HT1080 (cell line): ENCODE measurements around the gene SNCG. TPM values are rescaled to one million over a fixed set of nuclear protein-coding genes. Genes with fewer than 3 reads are reported as not detected.
"Not testable (repeated sequence)": the region's sequence is repeated elsewhere in the genome, so short reads cannot be mapped to it uniquely, and the experiment has no call there.

Experiments used
- DNase-seq: peaks from one replicate; pipeline ENCODE4 v3.0.0-alpha.2; 2015; ENCODE audit warnings: low read depth
- polyA plus RNA-seq, 2 experiments: library from polyadenylated mRNA; depleted of rRNA; stranded (reverse); fragments of >200 nt; gene quantifications; 2 replicates each; pipeline ENCODE4 v1.2.3, GENCODE V29; 2015
- total RNA-seq: library from RNA; depleted of rRNA; stranded (reverse); fragments of >200 nt; shearing (Covaris generic); gene quantifications from 2 replicates; pipeline ENCODE4 v1.2.3, GENCODE V29; 2014; rRNA removed

Gene SNCG
- 3.9 and 7.2 TPM in 2 replicates for total RNA-seq
- polyA plus RNA-seq (2015; cell fraction: cytosol; rRNA removed): 11.6 and 12.8 TPM in 2 replicates
- 6.5 and 10.7 TPM in 2 replicates for polyA plus RNA-seq (2015; cell fraction: nucleus; rRNA removed)

- no peak for DNase-seq
Measured at GRCh38 chr10:86958116-86958900, at the start of gene SNCG. SNCG (plus strand) TSS chr10:86958599; CDS start chr10:86958698, 99 bp downstream.

- DNase-seq: no peak
Measured at GRCh38 chr10:86914734-86915133, 43.7 kb upstream of the SNCG start.

GRCh38 chr10:86918022-86918471 is 40.4 kb upstream of the SNCG start:
- peak; percentile 34 for DNase-seq

- DNase-seq: no peak
Measured at GRCh38 chr10:86922553-86922961, 35.8 kb upstream of the SNCG start.

GRCh38 chr10:86929468-86930380 is 28.7 kb upstream of the SNCG start:
- no peak for DNase-seq

GRCh38 chr10:86931872-86932271 is 26.5 kb upstream of the SNCG start:
- no peak for DNase-seq

GRCh38 chr10:86932674-86933073 is 25.7 kb upstream of the SNCG start:
- DNase-seq: no peak

- not testable (repeated sequence) for DNase-seq
Measured at GRCh38 chr10:86934162-86934711, 24.2 kb upstream of the SNCG start.

GRCh38 chr10:86936661-86937501 is 21.5 kb upstream of the SNCG start:
- peak; percentile 63 for DNase-seq

- DNase-seq: no peak
Measured at GRCh38 chr10:86937502-86938154, 20.8 kb upstream of the SNCG start.

GRCh38 chr10:86938260-86938659 is 20.1 kb upstream of the SNCG start:
- DNase-seq: no peak

- DNase-seq: not testable (repeated sequence)
Measured at GRCh38 chr10:86940076-86940475, 18.3 kb upstream of the SNCG start.

- DNase-seq: no peak
Measured at GRCh38 chr10:86940677-86941076, 17.7 kb upstream of the SNCG start.

GRCh38 chr10:86941426-86941825 is 17.0 kb upstream of the SNCG start:
- DNase-seq: no peak

GRCh38 chr10:86941991-86942421 is 16.4 kb upstream of the SNCG start:
- no peak for DNase-seq

- DNase-seq: no peak
Measured at GRCh38 chr10:86942441-86943315, 15.7 kb upstream of the SNCG start.

- no peak for DNase-seq
Measured at GRCh38 chr10:86943316-86944030, 14.9 kb upstream of the SNCG start.

- DNase-seq: no peak
Measured at GRCh38 chr10:86944031-86944419, 14.4 kb upstream of the SNCG start.
